ENCODE results near the gene DNAH12.

GRCh38 chr3:57252404-57252803 is 291.7 kb downstream of the DNAH12 start:
- TF ChIP-seq CTCF (conservative IDR thresholded peaks at IDR 0.05; ENCODE audit: low read depth, low read length): no peak
- no peak for TF ChIP-seq SMC3 (IDR thresholded peaks at IDR 0.05; ENCODE audit: low read depth, low read length)

Data from IMR-90 (cell line).